HepG2 (cell line): Measurements from ENCODE around the gene IL1A.

Source experiments
- DNMT1 ChIP-seq: sonication (generic); formaldehyde crosslinking; IDR thresholded peaks from 2 replicates; pipeline ENCODE4 v1.5.1; 2020; ENCODE audit warnings: mild to moderate bottlenecking, missing genetic modification reagents
- NFYB ChIP-seq: sonication (generic); formaldehyde crosslinking; IDR thresholded peaks from 2 replicates; pipeline ENCODE4 v1.4.0; 2020; ENCODE audit warnings: missing genetic modification reagents
- ZNF83 ChIP-seq: sonication (generic); formaldehyde crosslinking; IDR thresholded peaks from 2 replicates; pipeline ENCODE4 v1.4.0; 2020; ENCODE audit warnings: missing genetic modification reagents, mild to moderate bottlenecking, borderline replicate concordance

DNA sequence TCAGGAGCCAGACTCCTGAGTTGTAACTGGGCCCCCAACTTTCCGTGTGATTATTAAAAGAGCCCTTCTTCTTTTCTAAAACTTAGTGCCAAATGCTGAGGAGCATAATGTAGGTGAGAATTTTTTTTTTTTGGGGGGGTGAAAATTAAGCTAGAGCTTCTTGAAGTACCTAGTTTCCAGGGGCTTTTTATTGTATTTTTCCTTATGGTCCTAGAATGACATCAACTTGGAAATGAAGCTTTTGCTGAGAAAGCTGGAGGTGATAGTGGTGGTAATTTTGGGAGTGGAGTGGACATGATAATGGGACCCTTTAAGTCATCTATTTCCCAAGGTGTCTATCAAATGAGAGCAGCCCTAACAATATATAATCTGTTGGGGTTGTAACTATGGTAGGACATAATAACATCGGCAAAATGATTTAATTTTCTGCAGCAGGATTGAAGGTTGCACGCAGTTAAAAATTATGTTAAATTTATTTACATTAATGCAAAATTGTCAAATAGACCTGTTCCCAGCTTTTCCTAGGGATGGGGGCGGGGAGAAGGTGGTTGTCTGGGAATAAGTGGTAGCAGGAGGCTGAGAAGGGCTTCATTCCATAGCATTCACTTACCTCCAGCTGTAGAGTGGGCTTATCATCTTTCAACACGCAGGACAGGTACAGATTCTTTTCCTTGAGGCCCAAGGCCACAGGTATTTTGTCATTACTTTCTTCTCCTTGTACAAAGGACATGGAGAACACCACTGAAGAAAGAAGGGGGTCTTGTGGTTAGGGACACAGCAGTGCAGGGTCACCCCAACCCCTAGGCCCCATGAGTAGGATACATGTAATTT, 46.6 kb upstream of the IL1A start:
- TF ChIP-seq NFYB (no peak), ZNF83 (CRISPR knock-in tag) (no peak), DNMT1 (no peak)
